NK-92 (cell line): ENCODE results near the gene TNFRSF4.
A peak's percentile ranks its signal among the peaks of the same experiment; 100 is the strongest.

Source experiments
- DNase-seq: peaks from one replicate; lab custom pipeline; 2025; ENCODE audit not compliant: unreplicated experiment; lab: John Stamatoyannopoulos, UW

Gene TNFRSF4

DNA sequence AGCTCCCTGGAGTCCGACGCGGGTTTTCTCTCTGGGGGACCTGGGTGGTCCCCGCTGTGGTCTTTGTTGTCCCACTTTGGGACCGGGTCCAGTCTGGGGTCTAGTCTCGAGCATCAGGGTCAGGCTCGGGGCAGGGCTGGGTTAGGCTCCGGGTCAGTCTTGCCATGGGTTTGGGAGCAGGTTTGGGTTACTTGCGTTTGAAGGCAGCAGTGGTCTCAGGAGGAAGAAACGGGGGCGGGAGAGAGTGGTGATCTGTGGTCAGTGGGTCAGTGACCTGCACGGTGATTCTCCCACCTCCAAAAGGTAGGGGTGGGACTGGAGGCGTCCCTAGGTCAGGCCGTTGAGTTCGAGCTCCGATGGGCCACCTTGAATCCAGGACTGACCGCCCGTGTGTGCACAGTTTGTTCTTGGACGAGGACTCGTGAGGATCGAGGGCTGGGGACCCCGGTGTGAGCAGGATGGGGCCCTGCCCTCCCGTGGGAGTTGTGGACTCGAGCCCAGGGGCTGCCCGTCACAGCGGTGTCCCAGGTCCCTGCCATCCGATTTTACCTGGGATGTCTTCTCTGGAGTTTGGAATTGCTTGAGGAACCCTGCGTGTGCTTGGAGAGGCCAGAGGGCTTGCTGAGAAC, 20.3 kb upstream of the TNFRSF4 start:
- DNase-seq, result no peak

DNA sequence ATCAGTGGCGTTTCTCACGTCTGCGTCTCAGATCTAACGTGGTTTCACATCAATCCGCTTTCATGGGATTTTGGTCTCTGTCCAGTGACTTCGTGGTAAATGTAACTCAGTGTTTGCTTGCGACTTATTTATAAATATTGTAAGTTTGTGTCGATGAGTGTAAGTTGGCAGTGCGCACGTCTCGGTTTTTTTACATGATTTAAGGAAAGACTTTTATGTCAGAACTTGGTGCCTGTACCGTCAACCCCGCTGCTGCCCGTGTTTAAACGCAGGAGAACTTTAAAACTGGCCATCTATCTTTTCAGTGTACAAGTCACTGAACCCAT, 19.6 kb upstream of the TNFRSF4 start:
- DNase-seq, result no peak

- DNase-seq, result no peak
Observed at GRCh38 chr1:1232796-1233566, 19.0 kb upstream of the TNFRSF4 start.

DNA sequence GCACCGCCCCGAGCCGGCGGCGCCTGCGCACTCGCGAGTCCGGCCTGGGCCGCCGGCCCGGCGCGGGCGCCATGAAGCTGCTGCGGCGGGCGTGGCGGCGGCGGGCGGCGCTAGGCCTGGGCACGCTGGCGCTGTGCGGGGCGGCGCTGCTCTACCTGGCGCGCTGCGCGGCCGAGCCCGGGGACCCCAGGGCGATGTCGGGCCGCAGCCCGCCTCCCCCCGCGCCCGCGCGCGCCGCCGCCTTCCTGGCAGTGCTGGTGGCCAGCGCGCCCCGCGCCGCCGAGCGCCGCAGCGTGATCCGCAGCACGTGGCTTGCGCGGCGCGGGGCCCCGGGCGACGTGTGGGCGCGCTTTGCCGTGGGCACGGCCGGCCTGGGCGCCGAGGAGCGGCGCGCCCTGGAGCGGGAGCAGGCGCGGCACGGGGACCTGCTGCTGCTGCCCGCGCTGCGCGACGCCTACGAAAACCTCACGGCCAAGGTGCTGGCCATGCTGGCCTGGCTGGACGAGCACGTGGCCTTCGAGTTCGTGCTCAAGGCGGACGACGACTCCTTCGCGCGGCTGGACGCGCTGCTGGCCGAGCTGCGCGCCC, 18.3 kb upstream of the TNFRSF4 start, which contains the start of gene B3GALT6:
Gene B3GALT6 (plus strand): TSS at position 30 of the 588 bp plus-strand sequence. CDS start 42 bp downstream, at position 72.
- no peak for DNase-seq

DNA sequence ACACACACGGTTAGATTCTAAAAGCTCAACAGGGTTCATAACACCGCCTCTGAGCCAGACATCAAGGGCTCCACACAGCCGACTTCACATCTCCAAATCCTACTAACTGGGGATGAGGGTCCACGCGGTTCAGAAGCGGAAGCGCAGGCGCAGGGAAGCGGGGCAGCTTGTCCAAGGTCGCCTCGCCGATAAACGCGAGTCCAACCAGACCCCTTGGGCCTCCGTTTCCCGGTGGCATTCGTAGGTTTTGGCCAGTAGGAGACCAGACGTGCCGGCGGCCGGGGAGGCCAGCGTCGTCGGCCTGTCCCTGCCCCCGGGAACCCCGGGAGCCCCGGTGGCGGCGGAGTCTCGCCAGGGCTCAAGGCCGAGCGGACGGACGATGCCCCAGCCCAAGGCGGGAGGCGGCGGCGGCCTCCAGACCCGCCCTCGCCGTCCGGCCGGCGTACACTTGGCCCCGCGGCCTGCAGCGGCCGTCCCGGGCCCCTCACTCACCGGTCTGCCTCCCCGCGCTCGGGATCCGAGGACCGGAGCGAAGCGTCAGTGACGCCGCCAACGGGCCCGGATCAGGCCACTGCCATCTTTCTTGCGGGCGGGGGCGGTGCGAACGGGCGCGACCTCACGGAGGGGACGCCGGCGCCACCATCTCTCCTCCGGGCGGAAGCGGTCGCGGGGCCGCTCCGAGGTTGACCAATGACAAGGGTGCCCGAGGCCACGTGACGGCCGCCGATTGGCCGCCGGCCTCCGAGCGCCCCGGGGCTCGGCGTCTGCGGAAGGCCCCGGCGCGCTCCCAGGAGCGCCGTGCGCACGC, 17.7 kb upstream of the TNFRSF4 start, which contains the start of gene SDF4:
Gene SDF4 (minus strand): TSS at position 602 of the 808 bp plus-strand sequence. CDS start 3,229 bp downstream, outside the sequence.
- peak; percentile 76 for DNase-seq

DNA sequence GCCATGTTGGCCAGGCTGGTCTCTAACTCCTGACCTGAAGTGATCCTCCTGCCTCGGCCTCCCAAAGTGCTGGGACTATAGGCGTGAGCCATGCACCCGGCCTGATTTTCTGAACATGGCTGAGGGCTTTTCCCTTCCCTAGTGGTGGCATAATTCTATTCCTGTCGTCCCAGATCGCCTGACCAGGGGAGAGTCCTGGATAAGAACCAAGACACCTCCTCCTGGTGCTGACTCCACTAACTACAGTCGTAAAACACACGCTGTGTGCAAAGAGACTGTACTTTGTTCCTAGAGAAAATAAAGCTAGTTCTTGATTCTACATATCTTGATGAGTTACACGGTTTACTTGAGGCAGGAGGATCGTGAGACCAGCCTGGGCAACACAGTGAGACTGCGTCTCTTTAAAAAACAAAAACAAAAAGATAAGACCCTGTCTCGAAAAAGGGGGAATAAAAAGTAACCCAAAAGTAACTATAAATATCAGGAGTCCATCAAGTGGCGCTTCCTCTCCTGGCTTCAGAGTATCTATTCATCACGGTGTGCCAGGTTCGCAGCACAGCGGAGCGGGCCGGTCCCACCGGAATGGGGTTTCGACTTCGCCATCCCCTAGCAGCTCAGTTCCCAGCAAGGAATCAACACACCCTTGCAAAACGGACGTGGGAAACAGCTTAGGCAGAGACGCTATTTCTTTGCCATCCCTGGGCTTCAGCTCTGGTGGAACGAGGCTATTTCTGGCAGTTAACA, 16.9 kb upstream of the TNFRSF4 start:
- no peak for DNase-seq

DNA sequence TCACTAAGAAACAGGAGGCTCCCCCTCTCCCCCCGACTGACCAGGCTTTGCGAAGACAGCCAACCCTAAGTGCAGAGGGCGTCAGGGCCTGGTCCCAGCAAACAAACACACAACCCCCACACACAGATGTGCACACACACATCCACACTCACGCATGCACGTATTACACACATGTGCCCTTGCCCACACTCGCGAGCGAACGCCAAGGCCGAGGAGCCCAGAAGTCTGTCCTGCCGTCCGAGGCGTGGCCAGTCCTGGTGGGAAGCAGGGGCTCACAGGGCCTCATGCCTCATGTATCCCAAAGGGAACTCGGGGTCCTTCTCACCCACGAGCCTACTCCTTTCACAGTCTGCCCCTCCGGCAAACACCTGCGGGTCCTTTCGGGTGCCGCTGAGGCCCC, 15.8 kb upstream of the TNFRSF4 start:
- DNase-seq, result no peak

DNA sequence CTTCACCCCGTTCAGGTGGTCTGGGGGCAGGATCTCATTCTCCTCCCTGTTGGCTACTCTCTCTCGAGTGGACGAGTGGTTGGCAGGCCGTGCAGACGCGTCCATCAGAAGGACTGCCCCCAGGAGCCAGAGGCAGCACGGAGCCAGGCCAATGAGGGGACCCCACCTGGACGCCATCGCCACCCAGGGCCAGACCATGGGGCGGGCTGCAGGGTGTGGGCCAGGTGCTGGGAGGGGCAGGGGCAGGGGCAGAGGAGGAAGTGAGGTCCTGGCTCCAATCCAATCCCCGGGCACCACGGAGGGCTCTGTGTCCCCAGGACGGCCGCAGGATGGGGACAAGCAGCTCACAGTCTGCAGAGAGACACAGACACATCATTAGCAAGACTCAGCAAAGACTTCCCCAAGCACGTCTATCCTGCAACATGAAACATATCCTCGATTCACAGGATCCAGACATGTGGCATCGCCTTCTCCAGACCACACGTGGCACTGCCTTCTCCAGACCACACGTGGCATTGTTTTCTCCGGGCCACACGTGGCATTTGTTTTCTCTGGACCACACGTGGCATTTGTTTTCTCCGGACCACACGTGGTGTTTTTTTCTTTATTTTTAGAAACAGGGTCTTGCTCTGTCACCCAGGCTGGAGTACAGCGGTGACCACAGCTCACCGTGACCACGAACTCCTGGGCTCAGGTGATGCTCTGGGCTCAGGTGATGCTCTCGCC, 14.8 kb upstream of the TNFRSF4 start:
- no peak for DNase-seq

DNA sequence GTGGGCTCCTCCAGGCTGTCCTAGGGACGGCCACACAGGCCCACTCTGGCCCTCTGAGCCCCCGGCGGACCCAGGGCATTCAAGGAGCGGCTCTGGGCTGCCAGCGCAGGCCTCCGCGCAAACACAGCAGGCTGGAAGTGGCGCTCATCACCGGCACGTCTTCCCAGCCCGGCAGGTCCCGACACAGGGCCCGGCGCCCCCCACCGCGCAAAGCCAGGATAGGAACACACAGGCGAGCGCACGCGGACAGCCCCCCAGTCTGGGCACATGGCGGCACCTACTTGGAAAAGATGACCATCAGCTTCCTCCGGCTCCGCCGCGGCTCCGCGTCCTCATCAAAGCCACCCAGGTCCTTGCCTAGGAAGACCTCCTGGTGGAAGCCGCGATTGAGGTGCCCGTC, 14.2 kb upstream of the TNFRSF4 start:
- DNase-seq, result no peak

- no peak for DNase-seq
Observed at GRCh38 chr1:1227386-1227785, 13.4 kb upstream of the TNFRSF4 start.

DNA sequence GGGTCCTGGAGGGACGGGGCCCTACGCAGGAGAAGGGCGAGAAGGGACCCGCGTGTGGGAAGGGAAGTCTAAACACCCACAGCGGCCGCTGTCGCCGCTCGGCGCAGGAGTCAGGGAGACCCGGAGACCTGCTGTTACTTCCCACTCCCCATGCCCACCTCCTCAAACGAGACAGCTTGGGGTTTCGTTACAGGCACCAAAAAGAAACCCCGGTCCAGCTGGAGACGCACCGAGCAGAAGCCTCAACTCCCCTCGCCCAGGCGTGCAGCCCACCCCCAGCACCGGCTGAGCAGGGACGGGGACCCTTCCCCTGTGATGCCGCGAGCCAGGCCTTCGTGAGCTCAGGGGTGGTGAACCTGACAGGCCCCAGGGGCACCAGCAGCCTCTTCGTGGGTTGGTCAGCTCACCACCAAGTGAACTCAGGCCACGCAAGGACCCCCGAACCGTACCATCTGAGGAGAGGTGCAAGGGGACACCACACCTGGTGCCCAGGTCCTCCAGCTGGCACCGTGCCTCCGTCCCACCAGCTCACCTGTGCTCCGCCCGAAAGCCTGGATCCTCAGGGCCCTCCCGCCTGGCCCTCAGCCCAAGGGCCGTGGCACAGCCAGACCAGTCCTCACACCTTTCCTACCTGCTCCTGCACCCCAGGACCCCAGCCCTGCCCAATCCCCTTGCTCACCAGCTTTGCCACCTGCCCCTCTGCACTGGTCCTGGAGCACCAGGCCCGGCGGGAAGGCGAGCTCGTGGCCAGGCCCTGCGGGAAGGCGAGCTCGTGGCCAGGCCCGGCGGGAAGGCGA, 12.8 kb upstream of the TNFRSF4 start:
- no peak for DNase-seq

DNA sequence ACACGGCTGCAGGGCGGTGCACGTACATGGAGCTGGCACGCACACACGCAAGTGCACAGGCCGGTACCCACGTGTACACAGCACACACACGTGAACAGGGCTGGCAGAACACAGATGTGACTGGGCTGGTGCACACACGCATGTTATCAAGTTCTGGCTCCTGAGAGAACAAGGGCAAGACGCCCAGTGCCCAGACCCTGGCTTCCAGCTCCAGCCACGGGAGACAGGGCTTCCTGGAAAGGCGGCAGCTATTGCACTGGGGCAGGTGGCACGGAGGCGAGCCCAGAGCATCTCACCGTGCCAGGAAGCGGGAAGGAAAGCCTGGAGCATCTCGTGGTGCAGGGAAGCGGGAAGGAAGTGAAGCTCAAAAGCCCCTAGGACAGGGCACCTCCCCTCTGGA, 12.0 kb upstream of the TNFRSF4 start:
- DNase-seq, result no peak

DNA sequence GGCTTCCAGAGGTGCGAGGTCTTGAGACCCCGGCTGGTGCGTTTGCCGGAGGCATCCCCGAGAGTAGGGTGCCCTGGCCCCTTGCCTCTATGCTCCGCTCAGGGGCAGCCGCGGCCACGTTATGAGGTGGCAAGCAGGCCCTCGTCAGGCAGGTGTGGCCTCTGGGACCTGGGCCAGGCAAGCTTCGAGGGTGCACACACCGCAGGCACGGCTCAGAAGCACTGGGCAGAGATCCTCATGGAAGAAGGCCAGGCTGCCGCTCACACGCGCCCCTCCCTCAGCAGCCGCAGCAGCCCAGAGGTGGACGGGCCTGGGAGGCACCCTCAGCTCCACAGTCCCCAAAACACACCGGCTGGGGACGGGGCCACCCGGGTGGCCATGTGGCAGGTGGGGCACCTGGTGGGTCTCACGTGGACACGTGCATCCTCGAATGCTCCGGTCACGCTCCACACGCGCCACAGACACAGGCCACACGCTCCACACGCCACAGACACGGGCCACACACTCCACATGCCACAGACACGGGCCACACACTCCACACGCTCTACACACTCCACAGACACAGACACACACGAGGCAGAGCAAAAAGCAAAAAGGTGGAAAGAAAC, 11.4 kb upstream of the TNFRSF4 start:
- no peak for DNase-seq

- no peak for DNase-seq
Observed at GRCh38 chr1:1223891-1224290, 9.9 kb upstream of the TNFRSF4 start.

DNA sequence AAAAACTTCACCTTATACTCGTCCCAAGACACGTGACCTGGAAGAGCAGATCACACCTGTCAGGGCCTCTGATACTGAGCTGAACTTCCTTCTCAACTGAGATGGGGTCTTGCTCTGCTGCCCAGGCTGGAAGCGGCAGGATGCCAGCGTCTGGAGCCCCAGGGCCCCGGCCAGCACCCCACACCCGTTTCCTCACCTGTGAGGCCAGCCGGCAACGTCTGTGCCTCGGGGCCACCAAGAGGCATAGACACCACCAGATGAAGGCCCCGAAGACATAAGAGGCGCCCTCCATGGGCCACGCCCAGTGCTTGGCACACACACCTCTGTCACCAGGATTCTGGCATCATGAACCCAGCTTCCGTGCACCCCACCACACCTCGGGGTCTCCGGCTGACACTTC, 9.4 kb upstream of the TNFRSF4 start:
- DNase-seq, result no peak

DNA sequence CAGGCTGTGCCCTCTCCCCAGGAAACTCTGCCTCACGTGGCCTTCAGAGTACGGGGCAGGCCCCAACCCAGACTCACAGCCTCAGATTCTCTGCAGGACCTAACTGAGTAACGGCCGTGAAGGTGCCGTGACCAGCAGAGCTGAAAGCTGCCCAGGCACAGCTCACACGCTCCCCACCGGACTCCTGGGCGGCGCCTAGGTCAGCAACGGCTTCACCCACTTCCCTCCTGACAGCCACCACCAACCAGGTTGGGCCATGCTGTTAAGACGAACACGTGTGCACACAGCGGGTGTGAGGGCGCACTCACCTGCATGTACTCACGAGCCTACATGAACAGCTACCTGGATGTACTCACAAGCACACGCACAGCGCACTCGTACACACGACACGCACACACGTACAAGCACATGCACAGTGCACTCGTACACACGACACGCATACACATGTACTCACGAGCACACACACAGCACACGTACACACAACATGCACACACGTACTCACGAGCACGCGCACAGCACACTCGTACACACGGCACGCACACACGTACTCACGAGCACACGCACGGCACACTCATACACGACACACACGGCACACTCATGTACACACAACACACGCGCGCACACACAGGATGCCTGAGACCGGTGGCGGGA, 8.7 kb upstream of the TNFRSF4 start:
- DNase-seq, result no peak

- DNase-seq, result no peak
Observed at GRCh38 chr1:1221887-1222574, 8.1 kb upstream of the TNFRSF4 start.

GRCh38 chr1:1220197-1220596, 6.2 kb upstream of the TNFRSF4 start:
- DNase-seq, result no peak
